Globus pallidus (tissue), 1 donor: ENCODE measurements around the gene RNU1-4.
"Not testable (repeated sequence)": the region's sequence is repeated elsewhere in the genome, so short reads cannot be mapped to it uniquely, and the experiment has no call there.

Experiments used
- DNase-seq: peaks from one replicate; pipeline ENCODE4 v3.0.0-alpha.2; 2015; ENCODE audit warnings: low spot score

Gene RNU1-4

DNA sequence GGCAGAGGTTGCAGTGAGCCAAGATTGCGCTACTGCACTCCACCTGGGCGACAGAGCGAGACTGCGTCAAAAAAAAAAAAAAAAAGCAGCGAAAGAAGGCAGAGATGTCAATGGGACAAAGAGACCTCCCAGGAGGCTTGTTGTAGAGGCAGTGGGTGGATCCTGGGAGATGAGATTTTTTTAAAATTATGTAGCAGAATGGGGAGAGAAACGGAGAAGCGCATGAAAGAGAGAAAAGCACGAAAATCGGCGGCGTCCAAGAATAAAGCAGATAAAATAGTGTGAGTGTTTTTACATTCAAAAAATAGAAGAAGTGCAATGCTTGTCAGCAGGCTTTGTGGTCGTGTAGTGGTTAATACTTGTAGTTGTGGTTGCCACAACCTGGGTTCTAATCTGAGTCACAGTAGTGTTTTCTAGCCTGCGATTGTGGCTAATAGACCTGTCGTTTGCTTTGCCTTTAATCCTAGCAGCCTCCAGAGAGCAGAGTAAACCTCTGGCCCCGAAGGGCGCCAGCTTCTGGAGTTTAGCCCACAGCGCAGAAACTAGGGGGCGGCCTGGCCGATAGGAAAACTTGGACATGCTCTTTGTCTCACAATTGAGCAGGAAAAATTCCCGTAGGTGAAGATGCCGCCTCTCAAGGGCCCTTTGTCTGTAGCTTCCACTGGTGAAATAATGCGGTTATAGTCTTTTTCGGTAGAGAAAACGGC, 11.9 kb upstream of the RNU1-4 start:
- DNase-seq = not testable (repeated sequence)

DNA sequence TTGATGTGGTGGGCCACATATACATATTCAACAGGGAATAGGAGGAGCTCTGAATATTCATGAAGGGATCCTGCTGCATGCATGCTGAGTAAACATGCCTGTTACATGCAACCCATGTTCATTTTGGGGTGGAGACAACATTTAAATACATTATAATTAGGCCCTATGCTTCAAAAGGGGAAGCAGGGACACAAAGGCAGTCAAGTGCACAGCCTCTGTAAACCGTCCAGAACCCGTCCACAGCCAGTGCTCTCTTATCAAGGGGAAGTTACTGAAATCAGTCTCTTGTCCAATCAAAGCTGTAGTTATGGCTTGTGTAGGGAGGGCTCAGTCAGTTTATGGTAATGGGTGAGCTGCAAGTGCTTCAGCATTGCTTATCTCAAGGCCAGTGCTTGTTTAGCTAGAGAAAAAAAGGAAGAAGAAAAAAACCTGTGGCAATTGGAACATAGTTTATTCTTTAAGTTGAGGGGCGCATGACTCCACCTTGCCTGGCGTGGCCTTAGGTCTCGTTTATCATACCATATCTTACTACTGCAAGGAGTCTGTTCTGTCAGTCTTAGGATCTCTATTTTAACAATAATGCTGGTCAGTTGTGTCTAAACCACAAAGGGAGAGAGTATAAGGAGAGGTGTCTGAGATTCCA, 7.9 kb upstream of the RNU1-4 start:
- DNase-seq = not testable (repeated sequence)

DNA sequence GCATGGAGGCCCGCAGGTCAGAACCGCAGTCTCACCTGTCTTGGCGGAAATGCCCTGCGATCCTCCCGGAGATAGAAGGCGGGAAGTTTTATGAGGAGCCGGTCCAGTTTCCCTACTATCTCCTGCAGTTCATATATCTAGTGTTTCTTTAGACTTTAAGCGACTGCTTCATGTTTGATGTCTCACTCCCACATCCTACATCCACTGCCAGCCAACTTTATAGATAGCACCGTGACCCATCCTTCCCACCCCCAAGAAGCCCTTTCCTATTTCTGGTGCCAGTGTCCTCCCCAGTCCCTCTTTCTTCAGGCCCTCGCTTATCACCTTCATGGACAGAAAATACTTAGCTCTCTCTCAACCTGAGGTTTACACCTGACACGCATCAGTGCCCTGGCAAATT, 914 bp downstream of the RNU1-4 start:
- DNase-seq = not testable (repeated sequence)

DNA sequence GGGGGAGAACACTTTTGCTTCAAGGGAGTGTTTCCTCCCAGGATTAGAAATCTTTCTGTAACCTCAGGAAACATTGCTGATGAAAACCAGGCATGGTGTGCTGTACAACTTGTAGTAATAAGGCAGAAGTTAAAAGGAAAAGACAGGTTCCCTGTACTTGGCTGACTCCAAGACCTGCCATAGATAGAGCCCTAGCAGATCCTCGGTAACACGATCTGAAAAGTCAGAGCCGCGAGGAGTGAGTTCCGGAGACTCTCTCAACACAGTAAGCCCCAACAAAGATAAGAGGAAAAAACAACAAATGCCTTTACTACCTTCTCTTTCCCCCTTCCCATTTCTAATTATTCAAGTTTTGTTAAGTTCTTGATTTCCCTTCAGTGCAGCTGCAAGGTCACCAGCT, 7.3 kb downstream of the RNU1-4 start:
- DNase-seq = not testable (repeated sequence)

DNA sequence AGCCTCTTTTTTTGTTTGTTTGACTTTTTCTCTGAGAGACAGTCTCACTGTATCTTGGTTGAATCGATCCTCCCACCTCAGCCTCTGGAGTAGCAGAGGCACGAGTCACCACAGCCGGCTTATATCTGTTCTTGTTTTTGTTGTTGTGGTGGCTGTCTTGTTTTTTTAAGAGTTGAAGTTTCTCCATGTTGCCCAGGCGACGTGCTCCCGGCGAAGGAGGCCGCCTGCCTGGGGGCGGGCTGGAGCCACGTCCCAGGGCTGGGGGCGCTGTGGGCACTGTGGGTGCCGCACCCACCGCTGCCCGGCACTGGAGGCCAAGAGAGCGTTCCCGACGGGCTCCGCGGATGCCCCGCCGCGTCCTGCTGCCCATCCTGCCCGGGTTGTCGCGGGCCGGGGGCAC, 8.4 kb downstream of the RNU1-4 start:
- not testable (repeated sequence) for DNase-seq

DNA sequence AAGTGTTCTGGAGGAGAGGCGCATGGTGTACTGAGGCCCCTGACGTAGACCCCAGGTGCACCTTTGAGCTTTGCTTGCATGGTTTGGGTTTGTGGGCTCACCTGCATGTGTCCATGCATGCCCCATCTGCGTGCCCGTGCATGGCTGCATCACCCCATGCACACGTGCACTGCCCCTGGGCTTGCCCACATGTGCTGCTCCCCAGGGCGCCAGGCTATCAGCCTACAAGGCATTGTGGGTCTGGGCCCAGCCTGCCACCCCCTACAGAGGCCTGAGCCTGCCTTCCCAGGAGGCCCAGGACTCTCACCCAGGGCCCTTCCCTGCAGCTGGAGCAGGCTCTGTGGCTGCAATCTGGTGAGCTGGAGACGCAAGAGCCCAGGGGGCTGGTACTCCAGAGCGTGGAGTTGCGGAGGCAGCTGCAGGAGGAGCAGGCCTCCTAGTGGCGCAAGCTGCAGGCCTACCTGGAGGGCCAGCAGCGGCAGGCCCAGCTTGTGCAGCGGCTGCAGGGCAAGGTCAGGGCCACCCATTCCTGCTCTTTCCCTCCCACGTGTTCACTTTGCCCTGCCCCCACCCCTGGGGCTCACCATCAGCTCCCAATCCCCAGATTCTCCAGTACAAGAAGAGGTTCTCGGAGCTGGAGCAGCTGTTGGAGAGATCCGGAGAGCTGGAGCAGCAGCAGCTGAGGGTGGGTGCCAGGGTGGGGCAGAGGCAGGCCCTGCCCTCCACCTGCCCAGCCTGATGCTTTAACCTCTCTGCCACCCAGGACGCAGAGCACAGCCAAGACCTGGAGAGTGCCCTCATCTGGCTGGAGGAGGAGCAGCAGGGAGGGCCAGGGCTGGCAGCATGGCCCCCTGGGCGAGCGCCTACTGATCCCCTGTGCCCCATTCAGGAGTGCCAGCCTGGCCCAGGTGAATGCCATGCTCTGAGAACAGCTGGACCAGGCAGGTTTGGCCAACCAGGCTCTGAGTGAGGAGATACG, 9.9 kb downstream of the RNU1-4 start:
- not testable (repeated sequence) for DNase-seq

DNA sequence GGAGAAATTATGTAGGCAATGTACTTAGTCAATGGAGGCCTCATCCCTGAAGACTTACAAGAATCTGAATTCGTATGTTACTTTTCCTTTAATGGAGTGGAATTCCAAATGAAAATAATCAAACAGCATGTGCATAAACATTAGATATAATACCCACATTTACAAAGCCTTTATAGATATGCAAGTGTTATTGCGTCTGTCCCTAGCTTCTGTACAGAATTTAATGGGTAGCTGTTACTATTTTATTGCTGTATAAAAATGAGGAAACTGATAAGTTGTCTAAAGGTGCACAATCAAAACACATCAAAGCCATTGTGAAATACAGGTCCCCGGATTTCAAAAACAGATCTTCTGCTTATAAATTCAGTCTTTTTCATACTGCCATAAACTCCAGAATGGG, 12.5 kb downstream of the RNU1-4 start:
- not testable (repeated sequence) for DNase-seq

DNA sequence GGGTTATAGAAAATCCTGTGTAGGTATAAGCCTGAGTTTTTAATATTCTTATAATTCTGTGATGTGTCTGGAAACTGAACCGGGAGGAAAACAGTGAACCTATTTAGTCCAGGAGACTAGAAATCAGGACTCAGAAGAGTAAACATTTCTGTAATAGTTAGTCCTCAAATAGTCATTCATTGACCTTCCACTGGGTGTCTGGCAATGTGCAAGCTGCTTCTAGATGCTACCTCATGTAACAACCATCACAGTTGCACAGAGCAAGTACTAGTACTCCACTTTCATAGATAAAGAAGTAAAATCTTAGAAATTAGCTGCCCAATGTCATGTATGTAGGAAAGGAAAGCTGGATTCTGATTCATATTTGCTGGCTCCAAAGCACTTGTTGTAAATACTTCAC, 15.1 kb downstream of the RNU1-4 start:
- DNase-seq = not testable (repeated sequence)

DNA sequence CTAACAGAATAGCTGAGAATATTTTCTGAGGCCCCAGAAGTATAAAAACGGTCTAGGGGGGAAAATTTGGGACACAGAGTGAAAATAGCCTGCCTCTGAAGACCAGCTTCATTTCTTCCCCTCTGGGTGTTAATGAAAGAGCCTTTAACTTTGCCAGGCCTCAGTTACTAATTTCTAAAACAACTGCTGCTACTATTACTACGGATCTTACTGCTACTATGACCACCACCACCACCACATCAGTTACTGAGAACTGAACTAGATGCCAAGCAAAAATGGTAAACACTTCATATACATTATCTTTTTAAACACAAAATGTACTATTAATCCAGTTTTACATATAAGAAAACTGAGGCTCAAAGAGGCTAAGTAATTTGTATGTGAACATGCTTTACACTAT, 15.6 kb downstream of the RNU1-4 start:
- not testable (repeated sequence) for DNase-seq

DNA sequence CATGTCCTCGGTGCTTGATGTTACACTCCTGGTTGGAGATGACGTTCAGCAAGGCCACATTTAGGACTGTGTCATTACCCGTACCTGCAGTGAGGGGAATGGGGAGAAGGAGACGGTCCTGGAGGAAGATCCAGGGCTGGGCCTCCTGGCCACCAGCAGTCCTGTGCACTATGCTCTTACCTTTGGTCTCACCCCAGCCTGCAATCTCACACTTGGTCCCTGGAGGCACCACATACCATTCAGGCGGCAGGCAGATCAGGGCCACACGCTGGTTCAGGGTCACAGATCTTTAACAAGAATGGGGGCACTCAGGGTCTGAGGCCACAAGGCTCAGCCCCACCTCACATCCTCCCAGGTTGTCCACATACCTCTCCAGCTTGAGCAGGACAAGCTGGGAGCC, 17.3 kb downstream of the RNU1-4 start:
- DNase-seq = not testable (repeated sequence)

DNA sequence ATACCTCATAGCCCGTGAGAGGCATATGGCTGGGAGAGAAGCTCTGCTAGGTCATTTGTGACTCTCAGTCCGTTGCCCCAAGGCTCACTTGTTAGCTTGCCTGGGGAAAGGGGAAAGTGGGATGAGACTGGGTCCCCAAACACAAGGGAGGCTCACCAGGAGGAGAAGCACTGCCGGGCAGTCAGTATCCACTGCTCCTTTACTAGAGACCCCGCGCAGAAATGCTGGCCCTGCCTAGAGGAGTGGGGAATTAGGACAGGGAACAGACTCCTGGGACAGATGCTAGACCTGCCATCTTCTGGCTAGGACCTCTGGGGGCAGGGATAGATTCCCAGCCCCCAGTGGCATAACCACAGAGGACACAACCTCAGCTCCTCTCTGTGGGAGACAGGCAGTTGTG, 17.7 kb downstream of the RNU1-4 start:
- DNase-seq = not testable (repeated sequence)

DNA sequence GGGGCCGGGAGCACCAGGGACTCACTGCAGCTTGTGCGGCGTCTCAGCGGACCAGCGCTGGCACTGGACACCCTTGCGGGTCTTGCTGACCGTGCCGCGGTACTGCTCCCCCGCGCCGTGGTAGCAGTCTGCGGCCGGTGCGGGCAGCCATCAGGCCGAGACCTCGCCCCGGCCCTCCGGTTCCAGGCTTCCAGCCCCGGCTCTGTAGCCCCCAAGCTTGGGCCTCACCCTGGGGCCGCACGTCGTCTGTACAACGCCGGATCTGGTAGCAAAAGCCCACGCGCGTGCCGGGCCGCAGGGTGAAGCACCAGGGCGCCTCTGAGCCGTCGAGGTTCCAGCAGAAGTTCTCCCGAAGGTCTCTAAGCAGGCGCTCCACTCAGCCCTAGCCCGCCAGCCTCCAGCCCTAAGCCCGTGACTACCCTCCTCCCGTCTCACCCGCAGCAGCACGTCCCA, 18.8 kb downstream of the RNU1-4 start:
- DNase-seq = not testable (repeated sequence)

DNA sequence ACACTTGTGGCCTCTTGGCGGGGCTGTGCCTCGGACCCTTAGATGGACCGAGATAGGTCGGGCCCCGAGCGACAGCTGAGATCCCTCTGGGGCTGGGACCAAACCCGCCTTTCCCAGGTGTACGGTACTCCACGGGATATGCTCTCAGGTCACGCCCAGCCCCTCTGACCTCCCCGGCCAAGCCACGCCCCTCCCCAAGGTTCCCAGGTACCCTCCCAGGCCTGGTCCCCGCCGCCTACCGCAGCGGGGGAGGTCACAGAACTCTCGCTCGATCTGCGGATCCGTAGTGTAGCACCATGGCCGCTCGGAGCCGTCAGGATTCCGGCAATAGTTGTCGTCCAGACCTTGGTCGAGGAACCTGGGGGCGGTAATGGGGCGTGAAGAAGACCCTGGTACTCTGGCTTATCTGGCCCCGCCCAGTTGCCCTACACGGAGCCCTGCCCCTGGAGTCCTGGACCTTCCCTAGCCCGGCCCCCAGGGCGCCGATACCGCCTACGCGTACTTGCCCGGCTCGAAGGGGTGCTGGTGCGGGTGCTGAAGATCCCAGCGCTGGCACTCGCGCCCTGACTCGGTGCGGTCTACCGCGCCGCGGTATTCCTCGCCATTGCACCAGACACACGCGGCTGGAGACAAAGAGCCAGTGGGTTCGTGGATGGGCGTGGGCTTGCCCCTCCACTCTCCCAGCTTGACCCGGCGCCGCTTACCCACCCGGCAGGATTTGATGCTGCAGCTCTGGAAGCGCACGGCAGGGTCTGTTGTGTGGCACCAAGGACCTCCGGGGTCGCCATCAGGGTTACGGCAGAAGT, 19.5 kb downstream of the RNU1-4 start:
- not testable (repeated sequence) for DNase-seq

DNA sequence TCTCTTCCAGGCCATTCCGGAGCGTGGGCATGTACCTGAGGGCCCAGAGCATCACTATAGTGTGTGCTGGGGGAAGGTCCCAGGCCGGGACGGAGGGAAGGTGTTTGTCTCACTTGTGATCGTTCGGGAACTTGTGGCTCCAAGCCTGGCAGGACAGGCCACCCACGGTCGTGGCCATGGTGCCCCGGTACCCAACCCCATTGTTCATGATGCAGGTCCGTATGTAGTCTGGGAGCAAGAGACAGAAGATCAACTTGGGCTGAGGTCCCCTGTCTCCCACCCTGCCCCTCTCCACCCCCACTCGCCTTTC, 20.1 kb downstream of the RNU1-4 start:
- not testable (repeated sequence) for DNase-seq

DNA sequence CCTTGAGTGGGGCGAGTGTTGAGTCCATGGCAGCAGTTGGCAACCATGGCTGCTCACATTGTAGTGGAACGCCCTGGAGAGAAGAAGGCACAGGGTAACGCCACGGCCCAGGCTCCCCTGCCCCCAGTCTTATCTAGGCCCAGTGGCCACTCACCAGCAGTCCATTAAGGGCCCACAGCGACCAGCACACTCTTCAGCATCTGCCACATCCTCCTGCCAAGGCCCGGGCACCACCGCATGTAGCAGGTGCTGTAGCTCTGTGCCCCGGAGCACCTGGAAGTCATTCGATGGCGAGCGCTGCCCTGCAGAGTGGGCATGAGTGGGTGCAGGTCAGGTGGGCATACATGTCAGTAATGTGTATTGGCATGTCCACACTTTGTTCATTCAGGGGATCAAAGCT, 20.5 kb downstream of the RNU1-4 start:
- DNase-seq = not testable (repeated sequence)

DNA sequence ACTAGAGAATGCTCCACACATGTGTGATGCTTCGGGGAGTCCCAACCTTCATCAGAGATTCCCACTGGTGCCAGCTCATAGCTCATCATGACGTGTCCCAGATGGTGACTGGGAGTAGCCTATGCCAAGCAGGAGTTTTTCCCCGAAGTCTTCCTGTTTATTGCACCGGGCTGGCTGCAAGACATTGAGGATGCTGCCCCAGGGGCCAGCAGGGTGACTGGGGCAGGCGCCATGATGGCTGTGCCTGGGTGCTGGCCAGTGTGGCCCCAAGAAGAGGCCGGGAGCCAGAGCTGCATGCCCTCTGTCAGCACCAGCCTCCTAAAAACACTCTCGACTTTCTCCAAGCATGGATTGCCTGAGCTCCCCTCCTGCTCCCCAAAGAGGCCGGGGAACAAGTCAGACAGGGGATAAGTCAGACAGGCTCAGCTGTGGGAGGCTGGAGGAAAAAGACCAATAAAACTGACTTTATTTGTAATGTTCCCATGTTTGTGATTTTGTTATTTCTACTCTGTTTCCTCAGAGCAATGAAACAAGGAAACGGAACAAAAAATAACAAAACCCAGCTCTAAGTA, 24.0 kb downstream of the RNU1-4 start:
- not testable (repeated sequence) for DNase-seq

DNA sequence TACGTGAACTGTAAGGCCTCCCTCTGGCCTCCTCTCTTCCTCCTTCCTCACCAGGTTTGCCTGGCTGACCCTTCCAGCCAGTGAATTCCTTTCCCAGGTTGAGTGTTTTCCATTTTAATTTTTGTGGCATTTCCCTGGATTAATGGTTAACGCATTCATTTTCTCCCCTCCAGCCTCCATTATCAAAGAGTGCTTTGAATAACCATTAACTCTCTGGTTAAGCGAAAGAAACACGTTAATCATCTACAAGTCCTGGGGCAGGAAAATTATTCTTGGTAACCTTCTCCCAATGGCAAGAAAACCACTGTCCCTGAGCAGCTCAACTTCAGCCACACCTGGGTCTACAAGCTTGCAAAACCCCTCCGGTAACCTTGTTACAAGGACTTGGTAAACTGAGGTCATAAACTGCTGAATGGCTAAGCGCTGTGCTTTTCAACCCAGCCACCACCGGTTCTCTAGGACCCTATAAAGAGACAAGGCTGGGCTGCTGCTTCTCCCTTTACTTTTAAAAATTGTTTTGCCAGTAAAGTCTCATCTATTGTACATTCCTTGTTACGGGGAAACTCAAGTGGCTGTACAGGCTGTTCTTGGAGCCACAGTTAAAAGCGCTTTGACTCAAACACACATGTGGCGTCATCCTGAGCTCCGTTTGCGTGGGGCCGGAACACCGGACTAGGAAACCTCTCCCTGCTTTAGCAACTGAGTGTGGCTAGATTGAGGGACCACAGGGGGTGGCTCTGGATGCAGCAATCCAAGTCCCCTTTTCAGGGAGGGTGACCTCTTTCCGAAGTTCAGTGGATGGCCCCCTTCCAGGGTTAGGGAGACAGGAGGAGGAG, 24.7 kb downstream of the RNU1-4 start:
- peak; percentile 30 for DNase-seq

DNA sequence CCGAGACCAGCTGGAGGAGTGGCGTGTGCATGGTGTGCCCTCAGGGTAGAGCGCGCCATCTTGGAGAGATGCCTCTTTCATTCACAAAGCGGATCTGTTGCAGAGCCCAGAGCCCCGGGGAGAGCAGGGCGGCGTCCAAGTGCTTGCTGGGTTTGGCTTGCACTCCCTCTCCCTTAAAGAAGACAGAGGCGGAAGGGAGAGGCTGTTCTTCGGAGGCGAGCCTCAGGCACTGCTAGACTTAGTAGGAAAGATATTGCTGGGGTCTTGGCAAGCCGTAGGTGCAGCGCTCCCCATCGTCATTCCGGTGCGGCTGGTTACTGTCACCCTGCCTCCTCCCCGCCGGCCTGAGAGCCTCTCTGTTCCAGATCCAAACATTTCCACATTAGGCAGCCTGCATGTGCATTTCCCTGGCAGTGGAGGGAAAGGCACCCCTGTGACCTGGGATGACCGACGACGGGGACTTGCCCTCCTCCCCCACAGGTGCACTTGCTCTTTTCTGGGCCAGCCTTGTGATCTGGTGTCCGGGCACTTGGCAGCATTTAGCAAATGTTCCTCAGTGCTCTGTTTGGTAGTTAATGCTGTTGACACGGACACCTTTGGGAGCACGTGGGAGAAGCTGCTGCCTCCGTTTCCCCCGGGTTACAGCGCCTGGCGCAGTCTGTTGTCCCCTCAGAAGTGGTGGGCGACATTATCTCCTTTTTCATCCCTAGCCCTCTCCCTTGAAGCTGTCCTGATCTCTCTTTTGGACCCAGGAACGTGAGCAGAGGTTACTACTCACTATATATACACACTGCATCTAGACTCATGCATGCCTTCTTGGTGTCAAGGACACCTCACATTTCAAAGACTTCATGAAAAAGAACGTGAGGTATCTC, 25.7 kb downstream of the RNU1-4 start:
- peak; percentile 24 for DNase-seq

DNA sequence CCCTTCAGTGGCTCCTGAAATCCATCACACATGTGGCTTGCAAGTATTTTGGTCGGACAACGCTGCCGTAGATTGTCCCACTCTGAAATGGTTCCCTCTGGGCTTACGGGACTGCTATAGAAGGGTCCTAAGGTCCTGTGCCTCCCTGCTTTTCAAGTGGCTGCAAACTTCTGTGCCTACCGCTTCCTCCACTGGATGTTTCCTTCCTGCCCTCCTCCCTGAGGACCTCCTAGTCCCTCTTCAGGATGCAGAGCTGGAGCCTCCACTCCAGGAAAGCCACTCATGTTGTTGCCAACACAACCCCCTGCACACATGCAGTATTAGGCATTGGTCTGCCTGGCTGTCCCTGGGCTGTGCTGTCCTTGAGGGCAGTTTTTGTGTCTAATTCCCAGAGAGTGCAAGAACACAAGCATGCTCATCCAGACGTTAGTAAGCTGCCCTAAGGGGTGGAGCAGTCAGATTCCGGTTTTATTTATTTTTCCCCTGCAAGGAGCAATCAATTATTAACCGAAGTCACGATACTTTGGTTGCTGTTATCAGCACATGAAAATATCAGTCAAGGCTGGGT, 26.5 kb downstream of the RNU1-4 start:
- not testable (repeated sequence) for DNase-seq
